B cell (primary cell): ENCODE results near the gene PHOSPHO1.

Experiments used
- CTCF ChIP-seq: fragments of 200-600 bp; IDR thresholded peaks from one replicate; pipeline ENCODE4 v1.8.0; 2022; ENCODE audit warnings: antibody characterized with exemption, mild to moderate bottlenecking
- EZH2 ChIP-seq: IDR thresholded peaks from 2 replicates; pipeline ENCODE4 v1.6.1; 2012; ENCODE audit warnings: borderline replicate concordance, low read depth, mild to moderate bottlenecking, moderate library complexity, low read length; ENCODE audit not compliant: insufficient read depth, poor library complexity, severe bottlenecking

- no peak for TF ChIP-seq CTCF
- TF ChIP-seq EZH2: no peak
These were observed 29.6 kb upstream of the PHOSPHO1 start for GRCh38 chr17:49260011-49260816.
